Measurements from ENCODE around the gene OTUD6A.

DNA sequence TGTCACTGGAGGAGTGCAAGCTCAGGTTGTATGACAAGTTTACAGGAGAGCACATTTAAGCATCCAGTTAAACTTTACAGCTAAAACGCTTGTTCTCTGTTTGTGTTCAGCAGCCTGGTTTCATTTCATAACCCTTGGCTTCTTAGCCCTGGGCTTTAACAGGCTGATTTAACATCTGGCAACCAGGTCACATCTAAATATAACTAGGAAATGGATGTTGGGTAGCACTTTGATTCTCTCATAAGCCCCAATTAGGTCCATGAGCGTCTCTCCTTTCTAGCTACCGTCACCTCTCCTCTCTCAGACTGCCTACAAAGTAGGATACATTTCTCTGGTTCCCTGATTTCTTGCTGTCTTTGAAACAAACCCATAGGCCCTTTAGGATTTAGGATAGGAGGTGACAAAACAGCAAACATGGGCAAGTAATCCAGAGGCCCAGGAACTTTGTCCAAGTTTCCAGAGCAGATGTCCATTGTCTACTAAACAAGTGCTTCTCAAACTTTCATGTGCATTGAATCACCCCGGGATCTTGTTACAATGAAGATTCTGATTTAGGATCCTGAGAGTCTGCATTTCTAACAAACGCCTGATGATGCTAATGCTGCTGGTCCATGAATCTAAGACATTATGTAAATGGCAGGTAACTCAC is 22.5 kb downstream of the OTUD6A start:
- TF ChIP-seq, protein P1, sequence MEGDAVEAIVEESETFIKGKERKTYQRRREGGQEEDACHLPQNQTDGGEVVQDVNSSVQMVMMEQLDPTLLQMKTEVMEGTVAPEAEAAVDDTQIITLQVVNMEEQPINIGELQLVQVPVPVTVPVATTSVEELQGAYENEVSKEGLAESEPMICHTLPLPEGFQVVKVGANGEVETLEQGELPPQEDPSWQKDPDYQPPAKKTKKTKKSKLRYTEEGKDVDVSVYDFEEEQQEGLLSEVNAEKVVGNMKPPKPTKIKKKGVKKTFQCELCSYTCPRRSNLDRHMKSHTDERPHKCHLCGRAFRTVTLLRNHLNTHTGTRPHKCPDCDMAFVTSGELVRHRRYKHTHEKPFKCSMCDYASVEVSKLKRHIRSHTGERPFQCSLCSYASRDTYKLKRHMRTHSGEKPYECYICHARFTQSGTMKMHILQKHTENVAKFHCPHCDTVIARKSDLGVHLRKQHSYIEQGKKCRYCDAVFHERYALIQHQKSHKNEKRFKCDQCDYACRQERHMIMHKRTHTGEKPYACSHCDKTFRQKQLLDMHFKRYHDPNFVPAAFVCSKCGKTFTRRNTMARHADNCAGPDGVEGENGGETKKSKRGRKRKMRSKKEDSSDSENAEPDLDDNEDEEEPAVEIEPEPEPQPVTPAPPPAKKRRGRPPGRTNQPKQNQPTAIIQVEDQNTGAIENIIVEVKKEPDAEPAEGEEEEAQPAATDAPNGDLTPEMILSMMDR (conservative IDR thresholded peaks at IDR 0.05; ENCODE audit: low read length) = no peak
- no peak for TF ChIP-seq EZH2phosphoT487 (IDR thresholded peaks at IDR 0.05; ENCODE audit: borderline replicate concordance)

All from Loucy (cell line).